HTR-8/SVneo (cell line): ENCODE results near the gene TSPY4.
"Not testable (repeated sequence)": the region's sequence is repeated elsewhere in the genome, so short reads cannot be mapped to it uniquely, and the experiment has no call there.

Experiments
- DNase-seq: peaks from one replicate; pipeline ENCODE4 v3.0.0; 2011; ENCODE audit warnings: low spot score, mixed read lengths; ENCODE audit not compliant: insufficient read length
- FAIRE-seq: peaks from 2 replicates; lab custom pipeline; 2011; peaks lifted over from hg19 to GRCh38; lab: Jason Lieb, UNC

Gene TSPY4, protein sequence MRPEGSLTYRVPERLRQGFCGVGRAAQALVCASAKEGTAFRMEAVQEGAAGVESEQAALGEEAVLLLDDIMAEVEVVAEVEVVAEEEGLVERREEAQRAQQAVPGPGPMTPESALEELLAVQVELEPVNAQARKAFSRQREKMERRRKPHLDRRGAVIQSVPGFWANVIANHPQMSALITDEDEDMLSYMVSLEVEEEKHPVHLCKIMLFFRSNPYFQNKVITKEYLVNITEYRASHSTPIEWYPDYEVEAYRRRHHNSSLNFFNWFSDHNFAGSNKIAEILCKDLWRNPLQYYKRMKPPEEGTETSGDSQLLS

DNA sequence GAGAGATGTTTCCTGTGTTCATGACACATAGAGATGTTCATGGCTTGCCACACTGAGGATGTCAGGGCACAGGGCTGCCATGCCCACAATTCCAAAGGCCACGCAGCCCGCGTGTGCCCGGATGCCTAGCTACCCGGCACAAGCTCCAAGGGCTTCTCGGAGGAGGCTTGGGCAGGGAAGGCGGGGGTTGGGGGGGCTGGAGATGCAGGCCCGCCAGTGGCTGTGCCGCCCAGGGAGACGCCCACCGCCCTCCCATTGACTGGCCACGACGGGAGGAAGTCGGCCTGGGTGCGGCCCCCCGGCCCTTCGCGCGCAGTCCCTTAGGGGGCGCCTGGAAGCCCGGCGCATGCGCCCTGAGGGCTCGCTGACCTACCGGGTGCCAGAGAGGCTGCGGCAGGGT lies at the start of gene TSPY4:
Gene TSPY4 (plus strand): TSS at position 301 of the 400 bp plus-strand sequence. CDS start 46 bp downstream, at position 347.
- FAIRE-seq, DNase-seq: not testable (repeated sequence)

DNA sequence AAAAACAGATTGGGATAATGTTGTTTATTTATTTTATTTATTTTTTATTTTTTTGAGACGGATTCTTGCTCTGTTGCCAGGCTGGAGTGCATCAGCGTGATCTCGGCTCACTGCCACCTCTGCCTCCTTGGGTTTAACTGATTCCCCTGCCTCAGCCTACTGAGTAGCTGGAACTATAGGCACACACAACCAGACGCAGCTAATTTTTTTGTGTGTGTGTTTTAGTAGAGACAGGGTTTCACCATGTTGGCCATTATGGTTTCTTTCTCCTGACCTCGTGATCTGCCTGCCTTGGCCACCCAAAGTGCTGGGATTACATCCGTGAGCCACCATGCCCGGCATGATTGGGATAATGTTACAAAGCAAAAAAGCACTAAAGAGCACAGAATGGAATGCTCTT lies 16.3 kb upstream of the TSPY4 start:
- no peak for DNase-seq
- no peak for FAIRE-seq

DNA sequence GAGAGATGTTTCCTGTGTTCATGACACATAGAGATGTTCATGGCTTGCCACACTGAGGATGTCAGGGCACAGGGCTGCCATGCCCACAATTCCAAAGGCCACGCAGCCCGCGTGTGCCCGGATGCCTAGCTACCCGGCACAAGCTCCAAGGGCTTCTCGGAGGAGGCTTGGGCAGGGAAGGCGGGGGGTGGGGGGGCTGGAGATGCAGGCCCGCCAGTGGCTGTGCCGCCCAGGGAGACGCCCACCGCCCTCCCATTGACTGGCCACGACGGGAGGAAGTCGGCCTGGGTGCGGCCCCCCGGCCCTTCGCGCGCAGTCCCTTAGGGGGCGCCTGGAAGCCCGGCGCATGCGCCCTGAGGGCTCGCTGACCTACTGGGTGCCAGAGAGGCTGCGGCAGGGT lies 20.2 kb downstream of the TSPY4 start, which contains the start of gene TSPY8:
Gene TSPY8 (plus strand): TSS at position 301 of the 400 bp plus-strand sequence. CDS start 46 bp downstream, at position 347.
- FAIRE-seq: not testable (repeated sequence)

More for the DNA sequence above, 20.2 kb downstream of the TSPY4 start, which contains the start of gene TSPY8:
- DNase-seq: not testable (repeated sequence)
